Hippocampal formation (tissue), 2 donors: ENCODE data around the gene OTX2.

Experiments used
- DNase-seq, 2 donors: peaks; one replicate each; lab custom pipeline; 2025; lab: John Stamatoyannopoulos, UW

Gene OTX2

DNA sequence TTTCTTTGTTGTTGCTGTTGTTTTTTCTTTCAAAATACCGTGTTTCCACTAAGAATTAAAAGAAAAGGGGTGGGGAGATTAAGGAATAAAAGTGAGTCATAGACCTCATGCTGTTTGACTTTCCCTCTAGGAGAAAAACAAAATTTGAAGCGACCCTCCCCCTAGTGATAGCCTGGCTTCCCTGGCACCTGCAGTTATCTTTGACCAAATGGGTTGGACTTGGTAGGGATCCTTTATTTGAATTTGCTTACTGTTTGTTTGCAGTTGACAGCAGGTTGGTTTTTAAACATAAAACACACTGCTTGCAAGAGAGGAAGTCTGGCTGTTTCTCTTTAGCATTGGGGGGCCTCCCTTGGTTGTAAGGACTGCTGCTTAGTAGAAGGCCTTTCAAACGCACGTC is 14.0 kb downstream of the OTX2 start:
- no peak for DNase-seq

DNA sequence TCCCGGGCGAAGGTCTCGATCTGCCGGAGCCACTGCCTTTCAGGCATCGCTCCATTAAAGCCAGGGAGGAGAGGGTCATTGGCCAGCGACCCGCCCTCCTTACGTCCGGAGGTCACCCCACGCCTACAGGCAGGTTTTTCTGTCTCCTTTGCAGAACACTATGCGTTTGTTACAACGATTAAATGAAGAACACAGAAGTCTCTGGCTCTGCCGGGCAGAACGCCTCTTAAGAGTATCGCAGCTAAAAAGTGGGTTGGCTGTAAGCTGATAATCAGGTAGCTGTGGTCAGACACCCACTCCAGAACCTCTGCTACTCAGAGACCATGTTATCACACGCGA is 15.0 kb downstream of the OTX2 start:
- DNase-seq = no peak

DNA sequence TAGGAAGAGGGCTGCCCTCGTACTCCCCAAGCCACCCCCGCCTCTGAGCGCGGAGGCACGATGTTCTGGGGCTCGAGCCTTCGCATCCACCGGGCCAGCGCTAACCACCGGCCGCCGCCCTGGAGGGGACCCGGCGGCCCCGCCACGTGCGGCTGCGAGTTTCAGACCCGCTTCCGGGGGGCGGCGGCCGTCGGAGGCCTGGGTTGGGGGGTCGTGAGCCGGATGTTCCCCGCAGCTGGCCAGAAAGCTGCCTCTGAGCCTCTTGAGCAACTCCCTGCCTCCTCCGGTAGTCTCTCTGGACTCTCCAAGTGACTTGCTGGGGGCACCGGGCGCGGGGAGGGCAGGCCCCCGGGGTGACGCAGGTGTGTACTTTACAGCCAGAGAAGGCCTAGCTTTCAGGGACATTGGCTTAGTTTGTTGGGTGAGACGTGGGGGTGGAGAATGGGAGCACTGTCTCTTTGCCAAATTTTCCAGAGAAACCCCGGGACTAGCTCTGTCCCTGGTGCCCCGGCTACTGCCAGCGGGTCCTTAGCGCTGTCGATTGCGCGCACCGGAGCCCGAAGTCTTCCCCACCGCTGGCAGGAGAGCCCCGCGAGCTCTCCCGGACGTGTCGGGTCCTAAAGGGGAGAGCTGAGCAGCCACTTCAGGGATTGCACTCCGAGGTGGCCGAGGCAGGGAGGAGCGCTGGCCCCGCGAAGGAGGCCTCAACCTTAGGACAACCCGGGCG is 15.6 kb downstream of the OTX2 start:
- no peak for DNase-seq

DNA sequence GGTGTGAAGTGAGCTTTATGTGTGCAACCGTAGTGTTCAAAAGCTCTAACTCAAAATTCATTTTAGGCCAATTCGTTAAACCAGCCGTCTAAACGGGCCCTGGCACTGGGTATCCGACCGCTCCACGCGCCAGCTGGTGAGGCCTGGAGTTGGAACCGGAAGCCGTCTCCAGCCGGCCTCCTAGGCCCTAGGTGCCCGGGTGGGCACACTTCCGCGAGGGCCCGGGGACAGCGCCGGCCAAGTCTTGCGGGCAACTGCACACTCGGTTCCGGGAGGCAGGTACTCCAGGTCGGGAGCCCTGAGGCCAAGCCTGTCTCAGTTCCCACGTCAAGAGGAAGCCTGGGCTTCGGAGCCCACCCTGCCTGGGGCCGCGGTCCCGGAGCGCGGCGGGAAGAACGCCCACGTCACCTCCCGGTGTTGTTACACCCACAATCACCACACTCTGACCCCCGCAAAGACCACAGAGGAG is 16.2 kb downstream of the OTX2 start:
- no peak for DNase-seq

DNA sequence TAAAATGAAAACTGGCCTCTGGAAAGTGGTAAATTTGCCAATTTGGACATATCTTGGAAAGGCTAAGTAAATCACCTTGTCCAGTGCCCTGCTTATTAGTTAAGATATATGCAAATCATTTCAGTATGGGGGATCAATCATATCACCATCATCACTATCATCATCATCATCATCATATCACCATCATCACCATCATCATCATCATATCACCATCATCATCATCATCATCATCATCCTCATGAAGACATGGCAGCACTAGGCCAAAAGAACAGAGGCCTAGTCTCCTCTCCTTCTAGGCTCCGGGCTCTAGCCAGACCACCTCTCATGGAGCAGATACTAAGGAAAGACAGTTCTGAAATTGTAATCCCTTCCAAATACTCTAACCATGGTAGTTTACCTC is 20.3 kb downstream of the OTX2 start:
- DNase-seq = no peak

DNA sequence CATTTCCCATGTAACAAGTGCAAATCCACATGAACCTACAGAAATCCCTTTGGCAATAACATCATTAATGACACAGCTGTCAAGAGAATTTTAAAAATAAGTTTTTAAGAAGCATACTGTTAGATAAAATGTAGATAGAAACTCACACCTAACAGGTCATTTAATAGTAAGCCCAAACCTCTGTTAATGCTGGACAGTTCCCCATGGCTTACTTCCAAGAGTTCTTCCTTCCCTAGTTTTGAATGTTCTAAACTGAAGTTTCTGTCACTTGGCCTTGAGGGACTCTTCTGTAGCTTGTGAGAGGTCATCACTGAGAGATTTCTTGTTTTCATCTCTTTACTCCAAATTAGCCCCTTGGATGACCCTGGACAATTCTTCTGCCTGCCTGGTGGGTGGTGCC is 22.7 kb downstream of the OTX2 start:
- no peak for DNase-seq

DNA sequence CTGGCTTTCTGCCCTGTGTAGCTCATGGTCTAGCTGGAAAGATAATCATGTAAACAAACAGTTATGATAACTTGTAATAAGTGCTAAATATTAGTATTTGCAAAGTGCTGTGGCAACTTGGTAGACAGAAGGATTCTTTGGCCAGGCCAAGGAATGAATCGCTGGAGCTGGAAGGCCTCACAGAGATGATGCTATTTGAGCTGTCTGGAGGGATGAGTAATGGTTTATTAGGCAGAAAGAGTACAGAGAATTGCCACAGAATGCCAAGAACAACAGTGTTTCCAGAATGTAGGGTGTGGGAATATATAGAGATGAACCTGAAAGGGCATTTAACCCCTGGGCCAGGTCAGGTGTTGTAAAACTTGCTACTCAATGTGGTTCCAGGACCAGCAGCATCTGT is 27.6 kb downstream of the OTX2 start:
- no peak for DNase-seq

DNA sequence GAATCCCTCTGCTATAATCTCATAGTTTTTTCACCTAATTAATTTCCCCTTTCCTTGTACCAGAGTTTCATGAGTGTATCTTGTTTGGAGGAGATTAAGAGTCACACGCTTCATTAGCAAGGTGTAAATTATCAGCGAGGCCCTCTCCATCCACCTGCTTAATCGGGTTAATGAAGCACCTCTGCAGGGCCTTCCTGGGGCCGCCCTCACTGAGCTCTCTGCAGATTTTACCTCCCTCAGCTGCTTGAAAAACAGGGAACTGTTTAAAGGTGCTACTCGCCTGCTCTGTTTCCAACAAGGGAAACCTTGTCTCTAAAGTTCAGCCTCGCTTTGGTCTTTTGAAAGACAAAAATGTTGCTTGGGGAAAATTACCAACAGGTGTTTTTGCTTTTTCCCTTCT is 35.8 kb downstream of the OTX2 start:
- no peak for DNase-seq

DNA sequence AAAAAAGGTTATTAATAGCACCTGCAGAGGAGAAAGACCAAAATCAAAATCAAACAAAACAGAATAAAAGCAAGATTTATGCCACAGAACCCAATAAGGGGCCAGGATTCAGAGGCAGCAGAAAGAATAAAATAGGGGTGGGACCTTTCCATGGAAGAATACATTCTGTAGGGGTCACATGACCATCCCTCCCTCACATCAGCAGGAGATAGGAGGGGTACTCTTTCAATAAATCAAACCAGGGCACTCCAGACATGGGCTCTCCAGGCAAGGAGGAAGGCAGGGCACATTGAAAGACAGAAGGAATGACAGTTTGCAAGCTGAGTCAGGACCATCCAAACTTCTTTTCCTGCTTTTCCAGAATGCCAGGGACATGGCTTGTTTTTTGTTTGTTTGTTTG is 39.8 kb downstream of the OTX2 start:
- no peak for DNase-seq

DNA sequence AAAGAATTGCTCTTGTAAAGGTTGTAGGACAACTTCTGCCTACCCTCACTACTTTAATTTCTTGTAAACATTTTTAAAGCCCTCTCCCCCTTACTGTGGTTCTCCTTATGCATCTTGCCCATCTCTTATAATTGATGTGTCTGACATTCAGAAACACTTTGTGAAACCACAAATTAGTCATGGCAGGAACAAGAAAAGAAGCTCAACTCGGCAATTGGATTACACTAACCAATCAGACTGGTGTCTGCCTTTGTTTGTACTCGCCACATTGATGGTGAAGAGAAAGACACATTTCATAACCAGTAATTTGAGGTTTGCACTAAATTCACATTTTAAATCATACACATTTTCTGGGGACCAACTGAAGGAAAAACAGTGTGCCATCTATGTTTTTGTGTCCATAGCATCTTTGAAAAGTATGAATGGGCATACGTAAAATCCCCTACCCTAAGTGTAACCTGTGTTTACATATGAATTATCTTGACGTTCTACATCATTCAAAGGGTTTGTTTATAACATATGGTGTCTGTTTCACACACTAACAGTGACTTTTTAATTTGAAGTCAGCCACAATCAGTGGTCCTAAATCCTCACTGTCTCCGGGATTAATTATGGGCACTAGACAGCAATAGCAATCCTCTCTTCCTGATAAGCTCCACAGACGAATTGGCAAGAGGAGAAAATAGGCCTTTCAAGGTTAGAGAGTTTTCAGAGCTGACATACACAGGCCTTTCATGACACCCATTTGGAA is 49.9 kb downstream of the OTX2 start:
- DNase-seq = no peak

DNA sequence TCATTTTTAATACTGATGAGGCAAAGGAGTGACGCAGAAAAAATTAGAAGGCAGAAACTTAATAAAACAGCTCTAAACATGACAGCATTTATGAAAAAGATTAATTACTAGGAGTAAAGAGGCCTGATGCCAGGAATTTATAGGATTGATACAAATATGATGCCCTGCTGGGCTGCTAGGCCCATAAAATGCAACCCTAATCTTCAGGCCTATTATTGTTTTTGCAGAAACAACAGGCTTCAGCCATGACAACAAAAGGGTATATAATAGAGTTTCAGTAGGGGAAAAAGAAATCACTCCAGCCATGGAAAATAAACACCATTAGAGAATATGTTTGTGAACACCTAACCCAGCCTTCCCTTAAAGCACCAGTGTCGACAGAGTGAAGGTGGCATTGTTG is 50.6 kb downstream of the OTX2 start:
- no peak for DNase-seq

DNA sequence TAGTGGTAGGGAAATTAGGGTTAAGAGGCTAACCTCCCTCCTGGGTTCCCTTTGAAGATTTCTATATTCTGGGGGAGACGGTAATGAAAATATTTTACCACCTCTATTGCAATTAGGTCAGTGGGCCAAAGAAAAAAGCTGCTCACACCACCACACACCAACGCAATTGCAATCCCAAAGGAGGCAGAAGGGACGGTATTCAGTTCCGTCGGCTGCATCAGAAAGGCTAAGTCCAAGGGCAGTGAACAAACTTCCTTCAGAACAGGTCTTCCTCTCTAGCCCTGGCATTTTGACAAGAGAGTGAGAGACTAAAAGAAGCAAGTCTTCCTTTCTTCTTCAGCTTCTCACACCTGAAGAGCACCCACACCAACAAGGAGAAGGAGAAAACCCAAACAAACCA is 51.2 kb downstream of the OTX2 start:
- DNase-seq = no peak

DNA sequence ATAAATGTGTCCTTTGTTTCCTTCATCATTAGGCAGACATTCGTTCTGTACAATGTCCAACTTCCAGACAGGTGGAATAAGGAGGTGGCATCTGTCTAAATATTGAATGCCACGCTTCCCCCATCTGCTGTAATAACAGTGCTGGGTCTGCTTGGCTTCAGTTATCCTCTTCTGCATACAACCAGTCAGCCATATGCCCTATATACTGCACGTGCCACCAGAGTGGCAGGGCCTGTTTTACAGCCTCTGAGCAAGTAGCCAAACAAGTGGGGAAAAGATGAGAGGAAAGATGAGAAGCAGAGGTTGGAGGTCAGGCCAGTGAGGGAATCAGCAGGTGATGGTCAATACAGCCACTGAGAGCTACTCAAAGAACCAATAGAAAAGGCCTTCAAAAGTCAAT is 55.4 kb downstream of the OTX2 start:
- DNase-seq = no peak

DNA sequence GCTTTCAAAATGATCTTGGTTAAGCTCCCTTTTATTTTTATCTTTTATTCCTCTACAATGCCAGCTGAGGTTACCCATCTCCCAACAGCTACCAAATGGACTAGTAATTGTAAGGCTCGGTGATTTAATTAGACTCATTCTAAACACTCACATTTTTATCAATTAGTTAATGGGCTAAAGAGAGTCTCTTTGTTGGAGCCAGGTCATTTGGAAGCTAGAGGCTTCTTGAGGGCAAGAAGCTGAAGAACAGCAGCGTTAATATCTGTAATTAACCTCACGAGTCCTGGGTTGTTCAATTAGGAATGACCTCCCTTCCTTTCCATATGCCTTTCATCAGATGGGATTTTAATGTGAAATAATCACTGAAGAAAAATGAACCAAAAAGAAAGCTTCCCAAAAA is 56.9 kb downstream of the OTX2 start:
- no peak for DNase-seq

DNA sequence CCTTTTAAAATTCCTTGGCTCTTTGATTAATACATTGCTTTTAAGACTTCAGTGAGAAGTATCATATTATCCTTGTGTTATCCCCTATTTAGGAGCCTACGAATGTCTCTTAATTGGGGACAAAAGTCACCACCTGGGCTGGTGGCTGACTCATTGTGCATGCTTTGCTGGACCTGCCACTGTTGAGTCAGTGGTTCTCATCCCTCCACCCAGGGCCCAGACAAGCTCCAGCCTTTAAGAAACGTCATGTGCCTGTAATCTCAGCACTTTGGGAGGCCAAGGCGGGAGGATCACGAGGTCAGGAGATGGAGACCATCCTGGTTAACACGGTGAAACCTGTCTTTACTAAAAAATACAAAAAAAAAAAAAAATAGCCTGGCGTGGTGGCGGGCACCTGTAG is 57.9 kb downstream of the OTX2 start:
- DNase-seq = no peak

DNA sequence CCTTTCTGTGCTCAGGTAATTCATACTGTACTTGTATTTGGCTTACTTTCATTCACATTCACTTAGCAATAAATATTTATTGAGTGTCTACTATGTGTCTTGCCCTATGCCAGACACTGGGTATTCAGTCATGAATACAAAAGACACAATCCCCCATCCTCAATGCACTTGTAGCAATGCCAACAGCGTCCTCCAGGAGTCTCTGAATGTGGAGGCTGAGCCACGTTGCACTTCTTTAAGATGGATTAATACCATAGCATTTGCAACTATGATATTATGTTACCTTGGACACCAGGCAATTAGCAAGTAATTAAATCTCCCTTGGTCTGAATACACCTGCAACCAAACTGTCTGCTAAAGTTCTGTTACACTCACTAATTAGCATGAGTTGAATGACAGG is 58.8 kb downstream of the OTX2 start:
- no peak for DNase-seq
